Mucosa of descending colon (tissue), 3 donors: ENCODE results near the gene SGF29. TPM values are rescaled to one million over a fixed set of nuclear protein-coding genes. Genes with fewer than 3 reads are reported as not detected.
A peak's percentile ranks its signal among the peaks of the same experiment; 100 is the strongest.

ENCODE experiments used
- ATAC-seq: fragments of 200-7000 bp; cut with Tn5 transposase; one replicate; pipeline ENCODE4 v1.9.1; 2020; ENCODE audit warnings: mild to moderate bottlenecking, moderate library complexity
- DNase-seq, 3 donors: peaks; one replicate each; pipeline ENCODE4 v3.0.0-alpha.2; 2020
- H3K36me3 ChIP-seq: fragments of 200-600 bp; one replicate; pipeline ENCODE4 v1.8.0; 2021; ENCODE audit warnings: low read depth, mild to moderate bottlenecking
- H3K4me1 ChIP-seq: fragments of 200-600 bp; one replicate; pipeline ENCODE4 v1.8.0; 2021; ENCODE audit warnings: low read depth, mild to moderate bottlenecking
- H3K4me3 ChIP-seq: fragments of 200-600 bp; one replicate; pipeline ENCODE4 v1.8.0; 2021; ENCODE audit warnings: mild to moderate bottlenecking
- H3K9me3 ChIP-seq: fragments of 200-600 bp; one replicate; pipeline ENCODE4 v1.8.0; 2021; ENCODE audit warnings: mild to moderate bottlenecking
- intact Hi-C, 2 donors: fragments of 100-400 bp; cut with DNase I in 1 of 2; cut with micrococcal nuclease in 1 of 2; formaldehyde crosslinking; loops; one replicate each; pipeline versions ENCODE4 v1.11.0 to v1.11.1; 2022; cut with DNase I, micrococcal nuclease
- total RNA-seq, 3 donors: library from RNA; stranded (reverse); fragmentation: NEBNext Ultra II Directional in 2 of 3; extraction: Animal tissue kit (Norgen Biotek cat#: 25700) in 2 of 3; gene quantifications; one replicate each; pipeline versions ENCODE4 v1.2.1 to v1.2.4, GENCODE V29; 2021 to 2023
- TF ChIP-seq, protein P1 (sequence below): fragments of 200-600 bp; IDR thresholded peaks from one replicate; pipeline ENCODE4 v1.8.0; 2022; ENCODE audit warnings: antibody characterized with exemption, mild to moderate bottlenecking
- donor health status: DM: no; HTN: no; CAD: no; lungs with moderate emphysema.
- donor health status: DM: no; HTN: no; CAD: no.
- donor health status: DM: no; HTN: yes; CAD: no.

SGF29 gene
- total RNA-seq, 3 donors from 2014 or later: 21.6 to 45.9 (median 25.9) TPM

DNA sequence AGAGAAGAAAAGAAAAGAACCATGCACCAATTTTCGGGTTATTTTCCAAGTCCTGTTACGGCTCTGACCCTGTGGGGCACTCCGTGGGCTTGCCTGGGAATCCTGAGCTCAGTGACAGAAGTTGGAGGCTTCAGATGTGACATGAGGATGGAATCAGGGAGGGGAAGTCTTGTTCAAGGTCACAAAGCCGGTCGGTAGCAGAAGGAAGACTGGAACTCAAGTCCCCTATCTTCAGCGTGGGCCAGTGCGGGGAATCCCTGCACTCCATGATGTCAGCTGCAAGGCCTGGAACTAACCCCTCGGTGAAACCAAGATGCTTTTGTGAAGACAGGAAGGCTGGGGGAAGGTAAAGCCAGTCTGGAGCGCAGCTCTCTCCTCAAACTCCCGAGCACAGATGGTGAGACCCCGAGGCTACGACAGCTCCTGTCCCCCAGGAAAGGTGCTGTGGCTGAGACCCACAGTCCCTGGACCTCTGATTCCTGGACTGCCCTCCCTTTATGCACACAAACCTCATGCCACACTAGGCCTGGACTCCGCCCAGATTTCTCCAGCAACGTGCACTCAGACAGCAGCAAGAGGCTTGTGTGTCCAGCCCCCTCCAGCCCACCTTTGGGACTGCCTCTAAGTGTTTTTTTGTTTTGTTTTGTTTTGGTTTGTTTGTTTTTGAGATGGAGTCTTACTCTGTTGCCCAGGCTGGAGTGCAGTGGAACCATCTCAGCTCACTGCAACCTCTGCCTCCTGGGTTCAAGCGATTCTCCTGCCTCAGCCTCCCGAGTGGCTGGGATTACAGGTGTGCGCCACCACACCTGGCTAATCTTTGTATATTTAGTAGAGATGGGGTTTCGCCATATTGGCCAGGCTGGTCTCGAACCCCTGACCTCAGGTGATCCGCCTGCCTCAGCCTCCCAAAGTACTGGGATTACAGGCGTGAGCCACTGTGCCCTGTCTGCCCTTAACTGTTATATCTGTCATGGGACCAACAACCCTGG lies 41.6 kb upstream of the SGF29 start:
- intact Hi-C loops: no loop called here
- H3K4me1 ChIP-seq: no peaks in the 10 kb centered on the region
- no peaks in the 10 kb centered on the region for H3K9me3 ChIP-seq
- ATAC-seq: peak; percentile 25
- no peak overlapping the region for H3K4me3 ChIP-seq
- H3K36me3 ChIP-seq: no peaks in the 10 kb centered on the region
- DNase-seq: no peak
- TF ChIP-seq, protein P1, sequence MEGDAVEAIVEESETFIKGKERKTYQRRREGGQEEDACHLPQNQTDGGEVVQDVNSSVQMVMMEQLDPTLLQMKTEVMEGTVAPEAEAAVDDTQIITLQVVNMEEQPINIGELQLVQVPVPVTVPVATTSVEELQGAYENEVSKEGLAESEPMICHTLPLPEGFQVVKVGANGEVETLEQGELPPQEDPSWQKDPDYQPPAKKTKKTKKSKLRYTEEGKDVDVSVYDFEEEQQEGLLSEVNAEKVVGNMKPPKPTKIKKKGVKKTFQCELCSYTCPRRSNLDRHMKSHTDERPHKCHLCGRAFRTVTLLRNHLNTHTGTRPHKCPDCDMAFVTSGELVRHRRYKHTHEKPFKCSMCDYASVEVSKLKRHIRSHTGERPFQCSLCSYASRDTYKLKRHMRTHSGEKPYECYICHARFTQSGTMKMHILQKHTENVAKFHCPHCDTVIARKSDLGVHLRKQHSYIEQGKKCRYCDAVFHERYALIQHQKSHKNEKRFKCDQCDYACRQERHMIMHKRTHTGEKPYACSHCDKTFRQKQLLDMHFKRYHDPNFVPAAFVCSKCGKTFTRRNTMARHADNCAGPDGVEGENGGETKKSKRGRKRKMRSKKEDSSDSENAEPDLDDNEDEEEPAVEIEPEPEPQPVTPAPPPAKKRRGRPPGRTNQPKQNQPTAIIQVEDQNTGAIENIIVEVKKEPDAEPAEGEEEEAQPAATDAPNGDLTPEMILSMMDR: no peak

DNA sequence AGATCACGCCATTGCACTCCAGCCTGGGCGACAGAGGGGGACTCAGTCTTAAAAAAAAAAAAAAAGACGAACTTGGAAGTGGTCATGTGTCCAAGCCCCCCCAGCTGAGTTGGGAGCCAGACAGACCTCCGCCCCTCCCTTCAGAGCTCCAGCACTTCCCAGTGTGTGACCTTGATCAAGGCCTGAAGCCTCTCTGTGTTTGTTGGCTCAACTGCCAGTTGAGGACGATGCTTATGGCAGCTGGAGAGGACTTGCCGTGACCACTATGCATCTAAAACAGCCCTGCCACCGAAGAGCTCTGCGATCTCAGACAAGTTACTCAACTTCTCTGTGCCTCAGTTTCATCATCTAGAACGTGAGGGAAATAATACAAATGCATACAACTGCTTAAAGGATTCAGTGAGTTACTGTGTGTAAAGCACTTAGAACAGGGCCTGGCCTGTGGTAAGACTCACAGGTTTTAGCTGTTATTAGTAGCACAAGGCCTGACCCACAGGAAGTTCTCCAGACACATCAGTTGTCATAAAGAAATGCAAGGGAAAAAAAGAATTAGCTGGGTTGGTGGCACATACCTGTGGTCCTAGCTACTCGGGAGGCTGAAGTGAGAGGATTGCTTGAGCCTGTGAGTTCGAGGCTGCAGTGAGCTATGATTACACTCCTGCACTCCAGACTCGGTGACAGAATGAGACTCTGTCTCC lies 40.1 kb upstream of the SGF29 start:
- Histone ChIP-seq H3K36me3 (no peaks in the 10 kb centered on the region), H3K4me3 (no peak overlapping the region), H3K4me1 (no peaks in the 10 kb centered on the region), H3K9me3 (no peaks in the 10 kb centered on the region)
- TF ChIP-seq, protein P1: no peak
- no peak for ATAC-seq
- DNase-seq: no peak
- intact Hi-C loops: no loop called here

DNA sequence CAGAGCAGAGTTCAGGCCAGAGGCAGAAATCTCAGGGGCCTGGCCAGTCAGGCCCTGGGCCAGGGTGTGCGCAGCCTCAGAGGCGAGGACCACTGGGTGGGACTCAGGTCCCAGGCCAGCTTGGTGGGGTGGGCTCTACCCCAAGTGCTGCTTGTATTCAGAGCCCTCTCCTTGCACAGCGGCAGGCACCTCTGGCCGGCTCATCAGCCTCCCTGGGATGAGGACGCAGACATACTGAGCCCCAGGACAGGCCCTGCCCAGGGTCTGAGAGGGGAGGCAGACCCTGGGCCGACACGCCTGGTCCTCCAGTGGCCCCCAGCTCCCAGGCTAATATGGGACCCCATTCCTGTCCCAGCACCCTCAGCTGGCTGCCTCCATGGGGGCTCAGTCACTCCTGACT lies 39.5 kb upstream of the SGF29 start:
- ATAC-seq (no peak), DNase-seq (no peak)
- Histone ChIP-seq H3K36me3 (no peaks in the 10 kb centered on the region), H3K9me3 (no peaks in the 10 kb centered on the region), H3K4me1 (no peaks in the 10 kb centered on the region), H3K4me3 (no peak overlapping the region)
- TF ChIP-seq, protein P1: no peak
- intact Hi-C loops: no loop called here

DNA sequence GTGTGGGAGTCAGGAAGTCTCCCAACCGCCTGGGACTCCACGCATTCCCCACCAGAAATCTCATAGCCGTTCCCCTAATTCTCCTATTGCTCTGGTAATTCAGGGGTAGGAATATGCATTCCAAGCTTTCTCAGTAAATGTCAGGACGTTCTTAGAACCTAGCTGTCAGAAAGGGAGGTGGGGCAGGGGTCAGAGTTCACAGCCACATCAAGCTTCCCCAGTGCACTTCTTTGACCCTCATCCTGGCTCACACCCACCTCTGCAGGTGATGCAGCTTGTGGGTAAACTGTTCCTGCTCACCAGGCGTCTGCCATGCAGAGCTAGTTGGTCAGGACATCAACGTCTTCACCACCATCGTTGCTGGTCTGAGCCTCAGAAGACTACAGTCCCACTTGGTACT lies 33.0 kb upstream of the SGF29 start:
- DNase-seq: no peak
- Histone ChIP-seq H3K4me3 (no peak overlapping the region), H3K9me3 (no peaks in the 10 kb centered on the region), H3K4me1 (no peaks in the 10 kb centered on the region), H3K36me3 (no peaks in the 10 kb centered on the region)
- TF ChIP-seq, protein P1: no peak
- intact Hi-C loops: no loop called here
- no peak for ATAC-seq

DNA sequence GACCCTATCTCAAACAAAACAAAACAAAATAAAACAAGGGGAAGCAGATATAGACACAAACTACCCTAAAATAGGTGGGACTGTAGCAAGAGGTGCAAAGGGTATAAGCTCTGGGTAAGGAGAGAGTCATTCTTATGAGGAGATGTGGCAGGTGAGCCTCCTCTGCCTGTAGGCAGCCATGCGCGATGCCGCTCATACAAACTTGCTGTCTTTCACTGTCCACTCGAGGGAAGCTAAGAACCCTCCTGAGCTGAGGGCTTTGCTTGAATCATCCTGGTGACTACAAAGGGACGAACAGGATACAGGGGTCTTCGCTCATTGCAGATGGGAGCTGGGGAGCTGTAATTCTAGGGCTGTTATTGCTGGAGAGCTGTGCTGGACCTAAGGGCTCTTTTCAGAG lies 32.3 kb upstream of the SGF29 start:
- no peak for ATAC-seq
- TF ChIP-seq, protein P1: no peak
- Histone ChIP-seq H3K9me3 (no peaks in the 10 kb centered on the region), H3K4me1 (no peaks in the 10 kb centered on the region), H3K36me3 (no peaks in the 10 kb centered on the region), H3K4me3 (no peak overlapping the region)
- no peak for DNase-seq
- intact Hi-C loops: no loop called here
